GM18867 (cell line): Measurements from ENCODE around the gene ELFN2.

Experiments
- ATAC-seq: cut with Tn5 transposase; IDR thresholded peaks from one replicate; pipeline ENCODE4 v1.9.1; 2021; ENCODE audit warnings: mild to moderate bottlenecking, moderate library complexity; ENCODE audit not compliant: unreplicated experiment

The ELFN2 gene

GRCh38 chr22:37387793-37388192, 39.5 kb downstream of the ELFN2 start:
- no peak for ATAC-seq

GRCh38 chr22:37386441-37386840, 40.8 kb downstream of the ELFN2 start:
- no peak for ATAC-seq

GRCh38 chr22:37384691-37385090, 42.6 kb downstream of the ELFN2 start:
- no peak for ATAC-seq

GRCh38 chr22:37383341-37383740, 43.9 kb downstream of the ELFN2 start:
- no peak for ATAC-seq

- no peak for ATAC-seq
Measured at GRCh38 chr22:37381489-37381888, 45.8 kb downstream of the ELFN2 start.

GRCh38 chr22:37379722-37380121, 47.6 kb downstream of the ELFN2 start:
- ATAC-seq: no peak

GRCh38 chr22:37379085-37379484, 48.2 kb downstream of the ELFN2 start:
- ATAC-seq: no peak

GRCh38 chr22:37378642-37379058, 48.6 kb downstream of the ELFN2 start:
- no peak for ATAC-seq

- no peak for ATAC-seq
Measured at GRCh38 chr22:37377927-37378326, 49.4 kb downstream of the ELFN2 start.

GRCh38 chr22:37377138-37377537, 50.1 kb downstream of the ELFN2 start:
- ATAC-seq: no peak

- ATAC-seq: no peak
Measured at GRCh38 chr22:37376643-37377042, 50.6 kb downstream of the ELFN2 start.

GRCh38 chr22:37375801-37376200, 51.5 kb downstream of the ELFN2 start:
- ATAC-seq: no peak

- no peak for ATAC-seq
Measured at GRCh38 chr22:37374571-37374970, 52.7 kb downstream of the ELFN2 start.

GRCh38 chr22:37373451-37373850, 53.8 kb downstream of the ELFN2 start:
- no peak for ATAC-seq

GRCh38 chr22:37371911-37372310, 55.4 kb downstream of the ELFN2 start:
- no peak for ATAC-seq

GRCh38 chr22:37371491-37371890, 55.8 kb downstream of the ELFN2 start:
- ATAC-seq: no peak

- no peak for ATAC-seq
Measured at GRCh38 chr22:37370306-37370979, 56.8 kb downstream of the ELFN2 start.

- no peak for ATAC-seq
Measured at GRCh38 chr22:37369483-37369882, 57.8 kb downstream of the ELFN2 start.

- ATAC-seq: no peak
Measured at GRCh38 chr22:37368058-37368457, 59.2 kb downstream of the ELFN2 start.

- ATAC-seq: no peak
Measured at GRCh38 chr22:37366601-37367000, 60.7 kb downstream of the ELFN2 start.

GRCh38 chr22:37365950-37366349, 61.3 kb downstream of the ELFN2 start:
- ATAC-seq: no peak

- ATAC-seq: no peak
Measured at GRCh38 chr22:37363261-37363992, 63.9 kb downstream of the ELFN2 start.

GRCh38 chr22:37362621-37363020, 64.7 kb downstream of the ELFN2 start:
- no peak for ATAC-seq
